GM19328 (cell line): Measurements from ENCODE around the gene IRF2BP2.

Source experiments
- ATAC-seq: cut with Tn5 transposase; IDR thresholded peaks from one replicate; pipeline ENCODE4 v1.9.1; 2021; ENCODE audit warnings: mild to moderate bottlenecking, moderate library complexity; ENCODE audit not compliant: unreplicated experiment

IRF2BP2 gene

GRCh38 chr1:234559902-234560676 lies 49.9 kb downstream of the IRF2BP2 start:
- no peak for ATAC-seq

GRCh38 chr1:234559152-234559901 lies 50.7 kb downstream of the IRF2BP2 start:
- ATAC-seq = no peak

- ATAC-seq = no peak
Observed at GRCh38 chr1:234558330-234558836, 51.6 kb downstream of the IRF2BP2 start.

- ATAC-seq = no peak
Observed at GRCh38 chr1:234556245-234556943, 53.6 kb downstream of the IRF2BP2 start.

GRCh38 chr1:234555390-234556024 lies 54.5 kb downstream of the IRF2BP2 start:
- no peak for ATAC-seq

- no peak for ATAC-seq
Observed at GRCh38 chr1:234554698-234555311, 55.2 kb downstream of the IRF2BP2 start.
